OCI-LY7 (cell line): Measurements from ENCODE around the gene LUC7L2.

Experiments
- CTCF ChIP-seq: fragments of 200-600 bp; sonication (generic); conservative IDR thresholded peaks from 2 replicates; pipeline ENCODE4 v1.5.1; 2014; ENCODE audit warnings: mild to moderate bottlenecking, antibody characterized with exemption, low read length, moderate library complexity, mixed read lengths
- EZH2phosphoT487 ChIP-seq: fragments of 200-600 bp; sonication (generic); IDR thresholded peaks from 2 replicates; pipeline ENCODE4 v1.6.1; 2018; ENCODE audit warnings: low read depth, borderline replicate concordance, mild to moderate bottlenecking, mixed run types, antibody characterized with exemption, low read length, moderate library complexity, mixed read lengths

- no peak for TF ChIP-seq CTCF
- TF ChIP-seq EZH2phosphoT487 = no peak
These were observed 17.9 kb upstream of the LUC7L2 start for GRCh38 chr7:139341776-139342226.
